Activated T-helper 17 cell treated with anti-CD3 and anti-CD28 coated beads, Interleukin-2, amount 50 U/mL, for 72 hours (primary cell): ENCODE measurements around the gene LRRFIP1. TPM values are rescaled to one million over a fixed set of nuclear protein-coding genes. Genes with fewer than 3 reads are reported as not detected.
A peak's percentile ranks its signal among the peaks of the same experiment; 100 is the strongest.

Experiments
- ATAC-seq: fragments of 150-1000 bp; cut with Tn5 transposase; replicated peaks from 2 replicates; pipeline ENCODE4 v1.10.0; 2021; ENCODE audit warnings: mild to moderate bottlenecking, moderate library complexity
- H3K27ac Mint-ChIP-seq: one replicate; pipeline ENCODE4 v1.8.0; 2022; ENCODE audit warnings: mixed read lengths
- H3K27me3 Mint-ChIP-seq: one replicate; pipeline ENCODE4 v1.8.0; 2022; ENCODE audit warnings: mixed read lengths
- H3K36me3 Mint-ChIP-seq: one replicate; pipeline ENCODE4 v1.8.0; 2022; ENCODE audit warnings: low read depth, mild to moderate bottlenecking, mixed read lengths
- H3K4me1 Mint-ChIP-seq: one replicate; pipeline ENCODE4 v1.8.0; 2022; ENCODE audit warnings: mixed read lengths
- H3K4me3 Mint-ChIP-seq: one replicate; pipeline ENCODE4 v1.8.0; 2022; ENCODE audit warnings: mild to moderate bottlenecking, mixed read lengths
- H3K9me3 Mint-ChIP-seq: one replicate; pipeline ENCODE4 v1.8.0; 2022; ENCODE audit warnings: mixed read lengths
- total RNA-seq, 2 donors: library from RNA; stranded (reverse); gene quantifications; one replicate each; pipeline ENCODE4 v1.2.3, GENCODE V29; 2022

LRRFIP1 gene
- total RNA-seq, result 100 to 1,000 TPM; 271 to 319 TPM

DNA sequence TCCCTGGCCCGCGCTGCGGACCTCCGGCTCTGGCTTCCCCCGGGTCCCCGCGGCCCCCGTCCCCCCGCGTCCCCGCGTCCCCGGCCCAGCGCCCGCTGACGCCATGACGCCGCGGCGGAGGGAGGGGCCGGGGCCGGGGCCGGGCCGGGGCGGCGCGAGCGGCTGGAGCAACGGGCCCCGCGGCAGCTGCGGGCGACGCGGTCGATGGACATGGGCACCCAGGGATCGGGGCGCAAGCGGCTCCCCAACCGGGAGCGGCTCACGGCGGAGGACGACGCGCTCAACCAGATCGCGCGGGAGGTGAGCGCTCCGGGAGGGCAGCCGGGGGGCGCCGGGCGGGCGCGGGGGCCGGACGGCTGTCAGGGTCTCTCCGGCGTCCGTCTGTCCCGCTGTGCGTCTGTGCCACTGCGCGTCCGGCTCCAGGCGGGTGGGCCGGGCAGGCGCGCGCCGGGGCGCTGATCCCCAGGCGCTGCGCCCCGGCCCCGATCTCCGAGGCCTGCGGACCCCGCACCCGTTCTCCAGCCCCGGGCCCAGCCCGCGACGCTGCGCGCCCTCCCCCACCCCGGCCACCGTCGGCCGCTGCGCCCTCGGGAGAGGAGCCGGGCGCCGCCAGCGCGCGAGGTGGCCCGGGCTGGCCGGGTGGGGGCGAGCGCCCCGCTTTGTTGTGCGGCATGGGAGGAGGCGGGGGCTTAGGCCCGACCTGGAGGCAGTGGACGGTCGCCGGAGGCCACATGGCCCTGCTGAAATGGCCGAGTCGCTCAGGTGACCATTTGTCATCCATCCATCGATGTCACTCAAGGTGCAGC lies at the start of gene LRRFIP1:
Gene LRRFIP1 (plus strand): TSS at position 147 of the 806 bp plus-strand sequence. CDS start 58 bp downstream, at position 205.
- no peaks in the 10 kb centered on the region for H3K9me3 Mint-ChIP-seq
- H3K36me3 Mint-ChIP-seq, result no peaks in the 10 kb centered on the region
- H3K27ac Mint-ChIP-seq, result no peak within 1 kb of the TSS
- peak; percentile 71 for ATAC-seq
- peaks cover 24% of the 10 kb centered on the region for H3K27me3 Mint-ChIP-seq
- H3K4me3 Mint-ChIP-seq, result peak within 1 kb of the TSS; percentile 75
- H3K4me1 Mint-ChIP-seq, result no peaks in the 10 kb centered on the region

DNA sequence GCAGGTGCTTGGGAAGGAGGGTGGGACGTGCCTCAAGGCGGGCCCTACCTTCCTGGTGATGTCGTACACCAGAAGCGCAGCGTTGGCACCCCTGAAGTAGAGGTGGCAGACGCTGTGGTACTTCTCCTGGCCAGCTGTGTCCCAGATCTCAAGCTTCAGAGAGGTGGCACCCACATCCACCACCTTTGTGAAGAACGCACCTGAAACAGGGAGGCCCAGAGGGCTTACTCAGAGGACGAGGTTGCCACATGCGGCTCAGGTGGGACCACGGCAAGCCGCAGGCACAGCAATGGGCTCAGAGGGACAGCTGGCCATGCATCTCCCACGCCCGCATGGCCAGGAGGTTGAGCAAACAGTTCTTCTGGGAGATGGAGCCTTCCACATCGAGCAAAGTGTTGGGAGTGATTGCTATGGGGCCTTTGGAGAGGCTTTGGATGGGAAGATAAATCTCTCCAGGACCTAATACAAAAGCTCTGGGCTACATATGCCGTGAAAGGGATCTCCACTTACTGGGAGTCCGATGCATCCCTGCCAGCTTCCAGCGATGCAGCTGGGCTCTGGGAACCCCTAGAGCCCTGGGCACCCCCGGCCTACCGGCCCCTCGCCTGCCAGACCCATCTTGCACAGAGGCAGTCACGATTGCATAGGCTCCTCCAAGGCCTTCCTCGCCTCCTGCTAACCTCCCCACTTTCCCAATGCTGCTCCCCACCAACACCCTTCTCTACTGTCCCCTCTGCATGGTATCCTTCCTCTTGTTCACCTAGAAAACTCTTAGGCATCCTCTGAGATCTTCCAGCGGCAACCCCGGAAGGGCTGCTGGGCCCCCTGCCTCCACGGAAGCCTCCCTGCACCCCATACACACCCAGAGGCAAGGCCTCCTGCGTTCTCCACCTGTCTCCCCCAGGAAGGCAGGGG lies 49.2 kb upstream of the LRRFIP1 start:
- no peak overlapping the region for H3K27ac Mint-ChIP-seq
- peaks cover 6% of the 10 kb centered on the region for H3K27me3 Mint-ChIP-seq
- H3K4me3 Mint-ChIP-seq, result no peak overlapping the region
- H3K9me3 Mint-ChIP-seq, result no peaks in the 10 kb centered on the region
- H3K4me1 Mint-ChIP-seq, result no peaks in the 10 kb centered on the region
- H3K36me3 Mint-ChIP-seq, result no peaks in the 10 kb centered on the region
- no peak for ATAC-seq

DNA sequence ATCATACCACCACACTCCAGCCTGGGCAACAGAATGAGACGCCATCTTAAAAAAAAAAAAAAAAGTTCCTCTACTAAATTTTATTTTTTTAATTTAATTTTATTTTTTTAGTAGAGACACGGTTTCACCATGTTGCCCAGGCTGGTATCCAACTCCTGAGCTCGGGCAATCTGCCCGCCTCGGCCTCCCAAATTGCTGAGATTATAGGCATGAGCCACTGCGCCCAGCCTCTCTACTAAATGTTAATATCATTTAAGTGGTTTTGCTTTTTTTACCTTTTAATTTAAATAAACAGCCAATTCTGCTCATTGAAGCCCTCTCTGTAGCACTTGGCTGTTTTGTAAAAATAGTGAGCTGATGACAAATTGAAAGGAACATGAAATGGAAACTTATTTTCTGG lies 46.1 kb upstream of the LRRFIP1 start:
- Mint-ChIP-seq H3K4me1 (no peaks in the 10 kb centered on the region), H3K27ac (no peak overlapping the region), H3K9me3 (no peaks in the 10 kb centered on the region), H3K27me3 (peaks cover 6% of the 10 kb centered on the region), H3K36me3 (no peaks in the 10 kb centered on the region), H3K4me3 (no peak overlapping the region)
- ATAC-seq, result no peak

DNA sequence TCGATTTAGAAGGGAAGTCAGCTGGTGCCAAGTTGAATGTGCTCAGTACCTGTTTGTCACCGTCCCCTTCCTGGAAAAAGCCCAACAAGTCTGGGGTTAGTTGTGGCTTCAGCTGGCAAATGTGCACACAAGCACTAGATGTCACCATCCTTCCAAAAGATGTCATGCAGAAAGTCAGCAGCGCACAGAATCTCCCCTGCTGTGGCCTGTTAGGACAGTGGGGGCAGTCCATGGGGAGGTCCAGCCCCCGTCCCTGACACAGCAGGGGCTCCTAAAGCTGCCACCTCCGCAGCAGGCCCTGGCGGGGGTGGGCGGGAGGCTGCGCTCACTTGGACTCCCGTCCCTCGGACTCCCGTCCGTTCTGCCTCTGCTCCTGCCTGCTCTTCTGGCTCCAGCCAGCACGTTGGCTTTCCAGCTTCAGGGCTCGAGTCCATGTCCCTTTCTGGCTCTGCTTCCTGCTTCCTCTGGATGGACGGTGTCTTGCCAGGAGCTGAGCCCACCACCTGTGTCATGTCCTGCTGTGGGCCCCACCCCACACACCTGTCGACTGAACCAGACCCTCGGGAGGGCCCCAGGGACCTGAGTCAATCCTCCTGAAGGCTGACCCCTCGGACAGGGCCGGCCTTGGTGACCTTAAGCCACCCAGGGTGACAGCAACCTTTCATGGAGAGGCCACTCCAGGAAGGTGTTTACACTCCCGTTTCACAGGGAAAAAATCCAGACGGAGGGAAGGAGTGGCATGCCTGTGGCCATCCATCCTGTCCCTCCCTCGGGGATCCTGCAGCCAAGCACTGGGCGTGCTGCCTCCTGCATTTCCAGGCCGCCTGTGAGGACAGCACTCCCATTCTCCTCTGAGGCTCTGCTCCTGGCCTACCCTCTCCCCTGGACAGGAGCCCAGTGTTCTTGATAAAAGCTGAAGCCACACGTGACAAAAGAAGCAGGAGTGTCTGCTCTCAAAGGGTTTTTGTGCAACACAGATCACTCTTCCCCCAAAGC lies 45.3 kb upstream of the LRRFIP1 start:
- peak; percentile 96 for ATAC-seq
- peaks cover 5% of the 10 kb centered on the region for H3K27me3 Mint-ChIP-seq
- H3K36me3 Mint-ChIP-seq, result no peaks in the 10 kb centered on the region
- H3K27ac Mint-ChIP-seq, result no peak overlapping the region
- no peaks in the 10 kb centered on the region for H3K9me3 Mint-ChIP-seq
- H3K4me3 Mint-ChIP-seq, result no peak overlapping the region
- no peaks in the 10 kb centered on the region for H3K4me1 Mint-ChIP-seq

- H3K4me3 Mint-ChIP-seq, result no peak overlapping the region
- H3K27me3 Mint-ChIP-seq, result peaks cover 1% of the 10 kb centered on the region
- H3K36me3 Mint-ChIP-seq, result no peaks in the 10 kb centered on the region
- no peaks in the 10 kb centered on the region for H3K9me3 Mint-ChIP-seq
- ATAC-seq, result no peak
- H3K27ac Mint-ChIP-seq, result no peak overlapping the region
- no peaks in the 10 kb centered on the region for H3K4me1 Mint-ChIP-seq
Measured at GRCh38 chr2:237583385-237584295, 43.7 kb upstream of the LRRFIP1 start.

- ATAC-seq, result no peak
- no peaks in the 10 kb centered on the region for H3K36me3 Mint-ChIP-seq
- H3K27ac Mint-ChIP-seq, result no peak overlapping the region
- no peaks in the 10 kb centered on the region for H3K27me3 Mint-ChIP-seq
- H3K9me3 Mint-ChIP-seq, result no peaks in the 10 kb centered on the region
- no peak overlapping the region for H3K4me3 Mint-ChIP-seq
- H3K4me1 Mint-ChIP-seq, result no peaks in the 10 kb centered on the region
Measured at GRCh38 chr2:237585590-237586221, 41.7 kb upstream of the LRRFIP1 start.

GRCh38 chr2:237588044-237588696 lies 39.2 kb upstream of the LRRFIP1 start:
- Mint-ChIP-seq H3K27me3 (no peaks in the 10 kb centered on the region), H3K4me3 (no peak overlapping the region), H3K9me3 (no peaks in the 10 kb centered on the region), H3K36me3 (no peaks in the 10 kb centered on the region), H3K27ac (no peak overlapping the region), H3K4me1 (peaks cover 5% of the 10 kb centered on the region)
- ATAC-seq, result no peak

DNA sequence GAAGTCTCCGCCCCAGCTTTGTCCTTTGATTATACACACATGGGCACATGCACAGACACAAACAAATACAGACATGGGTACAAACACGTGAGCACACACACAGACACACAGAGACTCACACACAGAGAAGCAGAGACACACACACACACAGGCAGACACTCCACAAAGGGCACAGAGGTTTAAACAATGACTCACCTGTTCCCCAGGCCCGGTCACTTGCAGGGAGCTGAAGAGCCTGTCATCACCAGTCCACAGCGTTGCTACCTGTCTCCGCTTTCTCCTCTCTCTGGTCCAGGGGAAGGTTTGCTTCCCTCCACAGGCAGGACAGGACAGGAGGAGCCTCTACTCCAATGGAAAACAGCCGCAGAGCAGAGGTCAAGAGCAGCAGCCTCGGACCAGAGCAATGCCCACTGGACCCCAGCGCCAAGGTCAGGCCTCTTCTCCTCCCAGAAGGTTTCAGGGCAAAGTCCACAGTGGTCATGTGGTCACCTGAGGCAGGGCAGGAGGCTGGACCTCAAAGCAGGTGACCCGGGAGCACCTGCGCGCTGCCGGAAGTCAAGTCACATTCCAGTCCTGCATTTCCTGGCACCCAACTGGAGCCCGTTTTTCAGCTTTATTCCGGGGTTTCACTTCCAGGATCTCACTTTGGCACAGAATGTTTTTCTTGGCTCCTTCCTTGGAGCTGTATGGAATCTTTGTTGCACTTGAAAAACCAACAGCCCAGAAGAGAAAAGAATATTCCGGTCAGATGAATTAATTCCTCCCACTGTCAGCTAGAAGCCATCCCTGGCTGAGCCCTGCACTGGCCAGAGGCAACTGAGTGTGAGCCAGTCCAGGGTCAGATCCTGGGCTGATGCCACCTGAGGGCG lies 36.9 kb upstream of the LRRFIP1 start, which contains the start of gene RAB17:
Gene RAB17 (minus strand): TSS at position 463 of the 869 bp plus-strand sequence. CDS start 4,580 bp downstream, outside the sequence.
- peak within 1 kb of the TSS; percentile 41 for H3K27ac Mint-ChIP-seq
- no peaks in the 10 kb centered on the region for H3K36me3 Mint-ChIP-seq
- peak; percentile 60 for ATAC-seq
- H3K4me1 Mint-ChIP-seq, result peaks cover 5% of the 10 kb centered on the region
- no peaks in the 10 kb centered on the region for H3K27me3 Mint-ChIP-seq
- no peaks in the 10 kb centered on the region for H3K9me3 Mint-ChIP-seq
- H3K4me3 Mint-ChIP-seq, result peak within 1 kb of the TSS; percentile 30

DNA sequence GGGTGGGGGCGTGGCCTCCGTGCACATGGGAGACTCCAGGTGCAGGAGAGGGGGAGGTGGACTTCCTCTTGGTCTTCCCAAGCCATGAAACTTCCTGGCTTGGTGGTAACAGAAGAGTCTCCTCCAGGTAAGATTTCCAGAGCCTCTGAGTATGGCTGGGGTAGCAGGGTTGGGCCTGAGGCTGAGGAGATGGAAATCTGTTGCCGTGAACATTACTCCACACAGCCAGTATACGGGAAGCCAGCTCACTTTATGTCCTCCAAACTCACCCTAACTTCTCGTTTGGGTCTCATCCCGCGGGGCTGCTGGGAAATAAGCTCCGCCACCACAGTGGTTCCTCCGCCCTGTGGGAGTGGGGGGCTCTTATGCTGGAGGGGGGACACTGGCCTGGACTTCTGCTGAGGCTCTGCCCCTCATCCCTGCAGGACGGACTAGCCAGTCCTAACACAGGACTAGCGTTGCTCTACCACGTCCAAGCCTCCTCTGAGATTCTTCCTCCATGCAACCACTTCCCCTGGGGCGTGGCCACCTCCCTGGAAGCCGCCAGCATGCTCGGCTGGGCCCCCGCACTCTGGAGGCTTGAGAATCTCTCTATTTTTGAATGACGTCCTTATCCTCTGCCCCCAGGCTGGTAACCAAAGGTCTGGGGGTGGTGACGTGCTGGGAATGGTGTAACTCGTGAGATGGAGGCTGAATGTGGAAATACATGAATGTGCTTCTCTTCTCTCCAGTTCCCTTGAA lies 36.1 kb upstream of the LRRFIP1 start:
- Mint-ChIP-seq H3K36me3 (no peaks in the 10 kb centered on the region), H3K9me3 (no peaks in the 10 kb centered on the region), H3K4me3 (peak overlapping the region; percentile 30), H3K27me3 (no peaks in the 10 kb centered on the region), H3K4me1 (peaks cover 5% of the 10 kb centered on the region), H3K27ac (peak overlapping the region; percentile 41)
- no peak for ATAC-seq

DNA sequence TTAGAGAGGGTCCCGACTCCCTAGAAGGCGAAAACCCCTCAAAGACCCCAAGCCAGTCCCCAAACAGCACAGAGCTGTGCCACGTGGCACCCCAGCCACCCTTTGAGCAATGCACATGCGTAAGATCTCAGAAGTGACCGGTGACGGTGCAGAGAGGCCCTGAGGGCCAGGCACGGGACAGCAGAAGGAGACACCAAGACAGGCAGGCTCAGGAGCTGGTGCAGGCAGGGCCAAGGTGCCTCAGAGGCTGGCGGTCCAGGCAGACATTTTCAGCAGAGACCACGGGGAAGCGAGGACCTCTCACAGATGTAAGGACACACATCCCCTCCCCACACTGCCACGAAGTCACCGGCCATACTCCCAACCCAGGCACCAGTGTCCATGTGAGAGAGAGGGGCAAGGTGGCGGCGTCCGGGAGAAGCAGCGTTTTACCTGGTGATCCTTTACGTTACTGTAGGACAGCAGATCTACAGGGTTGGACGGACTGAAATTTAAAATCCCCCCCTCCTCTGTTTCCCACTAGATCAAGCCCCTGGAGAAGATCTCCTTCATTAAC lies 34.9 kb upstream of the LRRFIP1 start:
- Mint-ChIP-seq H3K9me3 (no peaks in the 10 kb centered on the region), H3K27me3 (no peaks in the 10 kb centered on the region), H3K4me3 (no peak overlapping the region), H3K27ac (no peak overlapping the region), H3K4me1 (peaks cover 5% of the 10 kb centered on the region), H3K36me3 (no peaks in the 10 kb centered on the region)
- ATAC-seq, result no peak

DNA sequence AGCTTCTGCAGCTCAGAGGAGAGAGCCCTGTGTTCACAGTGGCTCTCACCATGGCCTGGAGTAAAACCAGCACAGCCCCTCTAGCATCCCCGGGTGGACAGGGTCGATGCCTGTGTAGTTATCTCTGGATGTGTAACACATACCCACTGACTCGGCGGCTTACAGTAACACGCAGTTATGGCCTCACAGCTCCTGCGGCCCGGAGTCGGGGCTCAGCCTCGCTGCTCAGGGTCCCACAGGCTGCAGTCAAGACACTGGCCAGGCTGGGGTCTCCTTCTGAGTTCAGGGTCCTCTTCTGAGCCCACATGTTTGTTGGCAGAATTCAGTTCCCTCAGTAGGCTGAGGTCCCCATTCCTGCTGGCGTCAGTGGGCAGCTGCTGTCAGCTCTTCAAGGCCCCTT lies 34.4 kb upstream of the LRRFIP1 start:
- H3K27me3 Mint-ChIP-seq, result no peaks in the 10 kb centered on the region
- H3K27ac Mint-ChIP-seq, result no peak overlapping the region
- no peaks in the 10 kb centered on the region for H3K36me3 Mint-ChIP-seq
- ATAC-seq, result no peak
- H3K4me3 Mint-ChIP-seq, result no peak overlapping the region
- H3K9me3 Mint-ChIP-seq, result no peaks in the 10 kb centered on the region
- H3K4me1 Mint-ChIP-seq, result peaks cover 5% of the 10 kb centered on the region
